Stomach (tissue), 19 donors: Measurements from ENCODE around the gene VSIG10L. TPM values are rescaled to one million over a fixed set of nuclear protein-coding genes. Genes with fewer than 3 reads are reported as not detected.

ENCODE experiments used
- DNase-seq, 2 donors: peaks; one replicate each; pipeline versions ENCODE4 v3.0.0 to v3.0.0-alpha.2; 2013 to 2019
- H3K27ac ChIP-seq, 5 donors: fragments of 200-600 bp in 4 of 5; sonication (generic) in 4 of 5; one replicate each; pipeline ENCODE4 v1.5.1; 2013 to 2019; ENCODE audit warnings: mild to moderate bottlenecking in 1 of 5, moderate library complexity in 1 of 5
- H3K27me3 ChIP-seq, 3 donors: fragments of 200-600 bp; sonication (generic); one replicate each; pipeline ENCODE4 v1.5.1; 2017 to 2019; ENCODE audit warnings: mixed run types in 1 of 3
- H3K36me3 ChIP-seq, 4 donors: fragments of 200-600 bp; sonication (generic); 1 replicate in 3 of 4; 2 replicates in 1 of 4; pipeline ENCODE4 v1.5.1; 2016 to 2019
- H3K4me1 ChIP-seq, 4 donors: fragments of 200-600 bp; sonication (generic); one replicate each; pipeline ENCODE4 v1.5.1; 2016 to 2019
- H3K4me3 ChIP-seq, 4 donors: fragments of 200-600 bp; sonication (generic) in 3 of 4; one replicate each; pipeline ENCODE4 v1.5.1; 2016 to 2019; ENCODE audit warnings: mild to moderate bottlenecking in 1 of 4
- H3K9me3 ChIP-seq, 4 donors: fragments of 200-600 bp; sonication (generic); one replicate each; pipeline ENCODE4 v1.5.1; 2016 to 2019
- EP300 ChIP-seq: sonication (generic); formaldehyde crosslinking; IDR thresholded peaks from one replicate; pipeline ENCODE4 v1.6.1; 2017; ENCODE audit warnings: antibody characterized with exemption
- POLR2A ChIP-seq, 4 donors: fragments of 450-650 bp; IDR thresholded peaks; one replicate each; pipeline ENCODE4 v1.6.1; 2016; ENCODE audit warnings: antibody characterized with exemption in 4 of 4, control low read depth in 2 of 4, mild to moderate bottlenecking in 1 of 4, moderate library complexity in 1 of 4
- POLR2AphosphoS5 ChIP-seq, 3 donors: sonication (generic); formaldehyde crosslinking; IDR thresholded peaks; one replicate each; pipeline ENCODE4 v1.6.1; 2016; ENCODE audit warnings: antibody characterized with exemption in 3 of 3
- WGBS, 5 donors: extraction: QIAGEN DNeasy Blood & Tissue Kit in 3 of 5; methylation state at CpG; one replicate each; pipeline versions ENCODE4 v1.1.5 to v1.1.7; 2013 to 2018; 5-methylcytosine and 5-hydroxymethylcytosine counted together
- intact Hi-C: fragments of 100-400 bp; cut with DNase I; formaldehyde crosslinking; loops from one replicate; pipeline ENCODE4 v1.15.1; 2023; ENCODE audit warnings: low total_unique reads
- long read RNA-seq, 10 donors: transcript quantifications; one replicate each; lab custom pipeline, GENCODE V29; 2026
- polyA plus RNA-seq, 3 donors: library from polyadenylated mRNA; stranded (reverse); fragments of 200-250 nt; gene quantifications; one replicate each; pipeline ENCODE4 v1.2.3, GENCODE V29; 2013
- total RNA-seq, 5 donors: library from RNA; depleted of rRNA; stranded (reverse); fragments of >200 nt; gene quantifications; one replicate each; pipeline versions ENCODE4 v1.1.0 to v1.2.3, GENCODE V29; 2014 to 2016
- TF ChIP-seq, protein P1 (sequence below), 7 experiments: fragments of 450-650 bp in 4 of 7; fragments of 200-600 bp in 3 of 7; sonication (generic) in 3 of 7; IDR thresholded peaks; one replicate each; pipeline ENCODE4 v1.5.1; 2016 to 2019; ENCODE audit warnings: antibody characterized with exemption in 7 of 7, control low read depth in 2 of 7, mild to moderate bottlenecking in 1 of 7
- donor health status: healthy with polysubstance abuse.
- donor health status: Bipolar disorder and iron deficiency.
- donor health status: healthy.

VSIG10L gene
- 1 to 10 TPM in 1 of 5 donors, under 1 TPM in 2, not detected in 2; 0.29 to 2.2 (median 0.37) TPM for total RNA-seq
- polyA plus RNA-seq: 10 to 100 TPM in 1 of 3 donors, 1 to 10 TPM in 1, not detected in 1; 1.1 to 39.6 TPM
- long read RNA-seq, donor 1: 0 reads
- long read RNA-seq, donor 2: 0 reads
- long read RNA-seq, donor 3: 0 reads
- long read RNA-seq, donor 4: 0 reads
- long read RNA-seq, donor 5: 0 reads
- long read RNA-seq, donor 6: 0 reads
- long read RNA-seq, donor 7: 0 reads
- long read RNA-seq, donor 8: 0 reads
- long read RNA-seq, donor 9, partial matches to known transcripts: 10 of 10 reads
- long read RNA-seq, donor 9, other reads (novel, unspliced or antisense): 0 of 10 reads
- long read RNA-seq, donor 10: 0 reads

DNA sequence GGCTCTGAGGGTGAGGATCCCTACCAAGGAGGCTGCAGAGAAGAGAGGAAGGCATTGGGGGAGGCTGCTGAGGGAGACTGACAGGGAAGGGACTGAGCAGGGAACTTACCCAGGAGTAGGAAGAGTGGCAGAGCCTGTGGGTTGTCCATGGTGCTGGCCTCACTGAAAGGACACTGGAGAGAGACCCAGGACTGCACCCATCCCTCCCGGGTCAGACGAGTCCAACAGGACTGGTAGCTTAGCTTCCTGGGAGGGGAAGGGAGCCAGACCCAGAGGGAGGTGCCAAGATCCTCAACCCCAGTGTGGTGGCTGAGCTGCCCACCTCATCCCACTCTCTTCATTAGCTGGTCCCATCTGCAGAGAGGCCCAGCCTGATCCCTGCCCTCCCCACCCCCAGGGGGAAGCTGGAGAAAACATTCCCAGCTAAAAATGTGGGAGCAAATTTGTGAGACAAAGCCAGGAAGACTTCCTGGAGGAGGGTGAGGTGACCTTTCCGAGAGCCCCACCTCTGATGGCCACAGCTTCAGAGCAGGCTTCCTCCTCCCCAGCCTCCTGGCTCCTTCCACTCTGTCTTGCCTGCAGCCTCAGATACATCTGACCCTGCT lies at the start of gene VSIG10L:
VSIG10L (minus strand) TSS at position 164 of the 605 bp plus-strand sequence; CDS start at position 149, 15 bp downstream.
- intact Hi-C loops: no loop called here

GRCh38 chr19:51391073-51391611 lies 49.2 kb upstream of the VSIG10L start:
- no peaks in the 10 kb centered on the region for H3K9me3 ChIP-seq
- intact Hi-C loops: no loop called here
- peaks cover 7 to 20% (median 12%) of the 10 kb centered on the region in 4 donors for H3K4me1 ChIP-seq
- DNase-seq: no peak
- H3K27me3 ChIP-seq: no peaks in the 10 kb centered on the region
- no peak overlapping the region for H3K4me3 ChIP-seq
- no peaks in the 10 kb centered on the region for H3K36me3 ChIP-seq
- no peak overlapping the region for H3K27ac ChIP-seq
- WGBS, 5 donors: 59 to 65% (median 62%) methylated on average over 8 of the region's 8 CpGs
- no peak for TF ChIP-seq EP300
- no peak for TF ChIP-seq POLR2A (IDR thresholded peaks at IDR 0.05)
- no peak for TF ChIP-seq POLR2AphosphoS5 (IDR thresholded peaks at IDR 0.05)
- TF ChIP-seq, protein P1, sequence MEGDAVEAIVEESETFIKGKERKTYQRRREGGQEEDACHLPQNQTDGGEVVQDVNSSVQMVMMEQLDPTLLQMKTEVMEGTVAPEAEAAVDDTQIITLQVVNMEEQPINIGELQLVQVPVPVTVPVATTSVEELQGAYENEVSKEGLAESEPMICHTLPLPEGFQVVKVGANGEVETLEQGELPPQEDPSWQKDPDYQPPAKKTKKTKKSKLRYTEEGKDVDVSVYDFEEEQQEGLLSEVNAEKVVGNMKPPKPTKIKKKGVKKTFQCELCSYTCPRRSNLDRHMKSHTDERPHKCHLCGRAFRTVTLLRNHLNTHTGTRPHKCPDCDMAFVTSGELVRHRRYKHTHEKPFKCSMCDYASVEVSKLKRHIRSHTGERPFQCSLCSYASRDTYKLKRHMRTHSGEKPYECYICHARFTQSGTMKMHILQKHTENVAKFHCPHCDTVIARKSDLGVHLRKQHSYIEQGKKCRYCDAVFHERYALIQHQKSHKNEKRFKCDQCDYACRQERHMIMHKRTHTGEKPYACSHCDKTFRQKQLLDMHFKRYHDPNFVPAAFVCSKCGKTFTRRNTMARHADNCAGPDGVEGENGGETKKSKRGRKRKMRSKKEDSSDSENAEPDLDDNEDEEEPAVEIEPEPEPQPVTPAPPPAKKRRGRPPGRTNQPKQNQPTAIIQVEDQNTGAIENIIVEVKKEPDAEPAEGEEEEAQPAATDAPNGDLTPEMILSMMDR (IDR thresholded peaks at IDR 0.05): no peak

More for the DNA sequence above, at the start of gene VSIG10L:
- Histone ChIP-seq H3K27me3 (peaks cover 0 to 5% (median 0%) of the 10 kb centered on the region in 3 donors), H3K4me3 (no peak within 1 kb of the TSS), H3K36me3 (peaks cover 9 to 33% (median 26%) of the 10 kb centered on the region in 4 donors), H3K4me1 (peaks cover 8 to 27% (median 24%) of the 10 kb centered on the region in 4 donors), H3K27ac (peak within 1 kb of the TSS in 1 of 5 donors; percentile 87), H3K9me3 (no peaks in the 10 kb centered on the region)
- TF ChIP-seq, protein P1 (IDR thresholded peaks at IDR 0.05): no peak
- TF ChIP-seq EP300: no peak
- TF ChIP-seq POLR2A (IDR thresholded peaks at IDR 0.05): no peak
- TF ChIP-seq POLR2AphosphoS5 (IDR thresholded peaks at IDR 0.05): no peak
- peak in 1 of 2 donors; percentile 18 for DNase-seq
- WGBS, 5 donors: 13 to 36% (median 26%) methylated on average over 2 to 3 of the region's 3 CpGs

DNA sequence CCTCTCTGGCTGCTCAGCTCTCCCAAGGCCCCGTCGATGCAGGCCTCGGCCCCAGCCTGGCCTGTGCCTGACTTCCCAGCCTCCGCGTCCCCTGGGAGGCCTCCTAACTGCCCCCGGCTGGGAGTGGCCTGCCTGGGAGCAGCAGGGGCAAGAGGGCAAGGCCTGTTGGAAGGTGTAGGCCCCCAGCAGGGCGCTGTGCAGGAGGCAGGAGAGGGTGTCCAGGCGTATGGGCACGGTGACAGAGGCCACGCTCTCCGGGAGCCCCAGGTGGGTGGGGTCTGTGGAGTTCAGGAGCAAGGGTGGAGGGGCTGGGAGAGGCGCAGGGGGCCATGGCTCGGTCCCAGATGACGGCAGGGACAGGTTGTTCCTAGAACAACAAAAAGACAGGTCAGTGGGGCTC lies 47.2 kb upstream of the VSIG10L start:
- no peak overlapping the region for H3K4me3 ChIP-seq
- 69 to 87% (median 79%) methylated on average over 9 to 14 of the region's 14 CpGs for WGBS, 5 donors
- intact Hi-C loops: no loop called here

GRCh38 chr19:51387924-51388389 lies 46.0 kb upstream of the VSIG10L start, which contains the start of gene LIM2:
TSS of gene LIM2 (minus strand) at chr19:51387974. CDS start at chr19:51387443, 531 bp downstream.
- intact Hi-C loops: no loop called here
- 53 to 77% (median 59%) methylated on average over 13 to 15 of the region's 15 CpGs for WGBS, 5 donors
- no peak within 1 kb of the TSS for H3K27ac ChIP-seq
- H3K4me3 ChIP-seq: no peak within 1 kb of the TSS
- H3K9me3 ChIP-seq: no peaks in the 10 kb centered on the region
- no peak for DNase-seq
- H3K36me3 ChIP-seq: no peaks in the 10 kb centered on the region
- H3K27me3 ChIP-seq: no peaks in the 10 kb centered on the region
- H3K4me1 ChIP-seq: no peaks in the 10 kb centered on the region
- TF ChIP-seq POLR2AphosphoS5 (IDR thresholded peaks at IDR 0.05): no peak
- no peak for TF ChIP-seq EP300
- TF ChIP-seq, protein P1 (IDR thresholded peaks at IDR 0.05): no peak
- TF ChIP-seq POLR2A (IDR thresholded peaks at IDR 0.05): no peak

More for the DNA sequence above, 47.2 kb upstream of the VSIG10L start:
- TF ChIP-seq, protein P1 (IDR thresholded peaks at IDR 0.05): no peak
- no peak for TF ChIP-seq POLR2A (IDR thresholded peaks at IDR 0.05)
- TF ChIP-seq POLR2AphosphoS5 (IDR thresholded peaks at IDR 0.05): no peak
- no peak for TF ChIP-seq EP300
- Histone ChIP-seq H3K4me1 (peaks cover 0 to 7% (median 4%) of the 10 kb centered on the region in 4 donors), H3K27me3 (no peaks in the 10 kb centered on the region), H3K36me3 (no peaks in the 10 kb centered on the region), H3K27ac (no peak overlapping the region), H3K9me3 (no peaks in the 10 kb centered on the region)
- DNase-seq: no peak
